Measurements from ENCODE around the gene GPC5.
"Not testable (repeated sequence)": the region's sequence is repeated elsewhere in the genome, so short reads cannot be mapped to it uniquely, and the experiment has no call there.

Gene GPC5

DNA sequence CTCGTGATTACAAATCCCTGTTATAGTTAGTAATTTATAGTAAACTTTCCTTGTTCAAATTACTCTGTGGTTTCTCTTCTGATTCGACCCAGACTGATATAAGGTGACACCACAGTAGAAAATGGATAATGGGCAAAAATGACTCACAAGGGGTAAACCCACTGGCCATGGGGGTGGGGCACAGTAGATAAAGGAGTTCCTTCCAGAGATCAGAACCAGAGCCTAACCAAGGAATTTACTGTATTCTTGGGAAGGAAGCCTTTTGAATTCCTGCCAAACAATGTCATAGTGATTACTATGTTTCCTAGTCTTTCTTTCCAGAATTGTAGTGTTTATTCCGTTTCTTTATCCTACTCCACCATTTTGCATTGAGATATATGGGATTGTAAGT is 29.0 kb upstream of the GPC5 start:
- DNase-seq (ENCODE audit: low spot score), result no peak

DNA sequence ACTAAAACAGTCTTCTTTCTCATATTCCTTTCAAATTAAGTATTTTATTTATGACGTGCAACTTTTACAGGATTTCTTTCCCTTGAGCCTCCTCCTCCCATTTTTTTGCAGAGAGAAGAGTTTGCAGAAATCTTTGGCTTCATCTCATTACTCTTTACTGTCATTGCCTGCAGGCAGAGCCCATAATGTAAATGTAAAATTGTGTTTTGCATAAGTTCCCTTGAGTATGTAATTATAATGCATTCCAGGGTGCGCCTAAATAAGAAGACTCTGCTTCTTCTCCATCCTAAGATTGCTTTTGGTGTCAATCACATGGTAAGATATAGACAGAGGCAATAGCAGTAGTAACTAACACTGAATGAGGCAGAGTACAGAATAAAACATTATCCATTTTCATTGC is 27.9 kb upstream of the GPC5 start:
- no peak for DNase-seq (ENCODE audit: low spot score)

DNA sequence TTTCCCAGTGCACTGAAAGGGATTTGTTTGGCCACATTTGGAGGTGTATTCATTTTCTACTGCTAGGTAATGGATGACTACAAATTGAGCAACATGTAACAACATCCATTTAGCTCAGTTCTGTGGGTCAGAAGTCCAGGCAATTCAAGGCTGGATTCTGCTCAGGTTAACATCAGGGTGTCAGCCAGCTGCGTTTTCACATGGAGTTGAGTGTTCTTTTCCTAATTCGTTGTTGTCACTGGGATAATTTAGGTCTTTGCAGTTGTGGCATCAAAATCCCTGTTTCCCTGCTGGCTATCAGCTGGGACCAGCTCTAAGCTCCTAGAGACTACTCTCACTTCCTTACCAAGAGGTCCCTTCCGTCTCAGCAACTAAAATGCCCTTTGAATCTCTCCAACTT is 25.5 kb upstream of the GPC5 start:
- no peak for DNase-seq (ENCODE audit: low spot score)

DNA sequence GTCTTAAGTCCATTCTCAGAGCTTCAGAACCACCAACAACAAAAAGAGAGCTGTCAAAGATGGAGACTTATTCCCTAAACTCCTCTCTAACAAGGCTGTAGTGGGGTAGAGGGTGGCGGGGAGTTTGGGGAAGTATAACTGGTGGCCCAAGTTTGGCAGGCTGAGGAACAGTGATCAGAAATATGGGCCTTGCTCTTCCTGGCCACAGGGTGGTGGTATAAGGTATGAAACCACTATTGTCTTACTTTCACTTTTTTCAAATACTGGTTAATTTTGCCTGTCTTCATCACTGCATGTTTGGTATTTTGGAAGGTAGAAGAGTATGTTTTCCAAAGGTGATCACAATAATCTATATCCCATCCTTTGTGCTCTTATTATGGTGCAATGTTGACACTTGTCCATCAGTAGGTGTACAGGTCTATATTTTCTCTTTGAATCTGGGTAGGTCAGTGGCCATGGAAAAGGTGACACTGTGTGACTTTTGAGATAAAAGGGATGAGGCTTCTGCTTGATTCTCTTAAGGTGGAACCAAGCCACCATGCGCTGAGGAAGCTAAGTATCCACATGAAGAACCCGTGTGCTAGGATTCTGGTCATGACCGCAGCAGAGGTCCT is 23.2 kb upstream of the GPC5 start:
- no peak for DNase-seq (ENCODE audit: low spot score)

DNA sequence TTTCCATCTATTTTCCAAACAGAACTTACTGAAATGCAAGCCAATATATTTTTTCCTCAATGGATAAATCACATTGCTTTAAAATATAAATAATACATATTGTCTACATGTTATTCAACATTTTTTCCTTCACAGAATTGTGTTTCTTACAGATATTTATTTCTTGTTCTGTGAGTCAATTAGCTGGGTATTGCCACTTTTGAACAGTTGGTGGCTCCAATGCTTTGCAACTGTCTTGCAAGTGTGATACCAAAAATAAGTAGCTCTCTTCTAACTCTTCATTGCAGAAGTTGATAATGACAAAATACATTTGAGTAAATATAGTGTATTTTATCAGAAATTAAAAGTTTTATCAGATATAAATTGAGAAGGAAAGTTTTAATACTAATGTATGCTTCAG is 17.1 kb upstream of the GPC5 start:
- DNase-seq (ENCODE audit: low spot score), result peak; percentile 52

DNA sequence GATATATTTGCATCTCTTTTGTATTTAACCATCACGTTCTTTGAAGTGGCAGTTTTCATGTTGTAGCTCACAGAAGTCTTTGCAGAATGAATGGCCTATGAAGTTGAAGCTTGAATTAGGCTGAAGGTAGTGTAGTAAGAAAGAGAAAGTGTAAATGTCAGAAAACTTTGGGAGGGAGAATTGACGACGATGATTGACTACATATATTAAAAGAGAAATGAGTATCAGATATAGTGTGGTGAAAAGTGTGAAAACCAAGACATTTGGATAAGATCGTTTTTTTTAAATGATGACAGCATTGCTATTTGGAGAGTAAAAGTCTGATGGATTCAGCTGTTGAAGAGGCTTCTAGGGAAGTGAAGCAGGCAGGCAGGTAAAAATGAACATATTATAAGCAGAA is 14.6 kb upstream of the GPC5 start:
- DNase-seq (ENCODE audit: low spot score), result no peak

DNA sequence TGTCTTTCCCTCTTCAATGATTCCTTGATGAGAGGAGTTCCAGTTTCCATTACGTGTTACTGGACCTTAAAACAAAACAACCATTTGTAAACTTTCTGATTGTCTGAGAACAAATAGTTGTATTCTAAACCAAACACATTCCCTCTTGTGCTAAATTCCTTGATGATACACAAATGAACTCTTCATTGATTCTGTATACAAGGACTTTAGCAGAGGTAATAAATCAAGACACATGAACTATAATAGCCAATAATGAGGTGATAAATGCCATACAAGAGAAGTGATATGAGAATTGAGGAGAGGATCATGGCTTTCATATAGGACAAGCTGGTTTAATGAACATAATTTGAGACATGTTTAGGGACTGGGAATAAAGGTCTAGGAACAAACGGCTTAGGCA is 13.5 kb upstream of the GPC5 start:
- no peak for DNase-seq (ENCODE audit: low spot score)

DNA sequence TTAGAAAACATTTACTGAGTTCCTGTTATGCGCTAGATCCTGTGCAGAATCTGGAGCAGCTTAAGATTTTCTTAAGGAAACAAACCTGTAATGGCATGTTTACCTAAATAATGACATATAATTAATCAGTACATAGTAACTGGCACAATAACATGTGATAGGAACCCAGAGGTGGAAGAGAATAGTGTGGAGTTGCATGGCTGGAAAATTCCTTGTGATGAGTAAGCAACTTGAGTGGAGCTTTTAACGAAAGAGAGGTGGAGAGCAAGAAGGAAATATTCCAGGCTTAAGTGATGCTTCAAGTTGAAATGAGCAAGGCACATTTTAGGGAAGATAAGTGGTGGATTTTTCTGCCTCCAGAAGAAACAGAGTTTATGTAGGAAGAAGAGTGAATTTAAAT is 9.2 kb upstream of the GPC5 start:
- DNase-seq (ENCODE audit: low spot score), result no peak

DNA sequence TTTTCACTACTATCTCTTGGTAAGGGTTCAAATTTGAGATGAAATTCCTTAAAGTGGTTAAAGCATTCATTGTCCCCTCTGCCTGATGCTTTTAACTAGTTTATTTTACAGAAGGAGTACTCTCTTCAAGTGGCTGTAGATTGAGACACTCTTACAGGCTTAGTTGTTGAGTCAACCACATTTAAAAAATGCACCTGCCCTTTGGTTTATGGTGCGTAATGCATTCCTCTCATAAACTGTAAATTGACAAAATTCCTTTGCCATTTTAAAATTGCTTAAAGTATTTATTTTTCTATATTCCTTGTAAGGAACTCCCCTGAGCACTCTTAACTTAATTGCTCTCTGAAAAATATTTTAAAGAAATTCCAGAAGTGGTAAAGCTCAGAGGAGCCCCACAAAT is 826 bp upstream of the GPC5 start:
- no peak for DNase-seq (ENCODE audit: low spot score)

DNA sequence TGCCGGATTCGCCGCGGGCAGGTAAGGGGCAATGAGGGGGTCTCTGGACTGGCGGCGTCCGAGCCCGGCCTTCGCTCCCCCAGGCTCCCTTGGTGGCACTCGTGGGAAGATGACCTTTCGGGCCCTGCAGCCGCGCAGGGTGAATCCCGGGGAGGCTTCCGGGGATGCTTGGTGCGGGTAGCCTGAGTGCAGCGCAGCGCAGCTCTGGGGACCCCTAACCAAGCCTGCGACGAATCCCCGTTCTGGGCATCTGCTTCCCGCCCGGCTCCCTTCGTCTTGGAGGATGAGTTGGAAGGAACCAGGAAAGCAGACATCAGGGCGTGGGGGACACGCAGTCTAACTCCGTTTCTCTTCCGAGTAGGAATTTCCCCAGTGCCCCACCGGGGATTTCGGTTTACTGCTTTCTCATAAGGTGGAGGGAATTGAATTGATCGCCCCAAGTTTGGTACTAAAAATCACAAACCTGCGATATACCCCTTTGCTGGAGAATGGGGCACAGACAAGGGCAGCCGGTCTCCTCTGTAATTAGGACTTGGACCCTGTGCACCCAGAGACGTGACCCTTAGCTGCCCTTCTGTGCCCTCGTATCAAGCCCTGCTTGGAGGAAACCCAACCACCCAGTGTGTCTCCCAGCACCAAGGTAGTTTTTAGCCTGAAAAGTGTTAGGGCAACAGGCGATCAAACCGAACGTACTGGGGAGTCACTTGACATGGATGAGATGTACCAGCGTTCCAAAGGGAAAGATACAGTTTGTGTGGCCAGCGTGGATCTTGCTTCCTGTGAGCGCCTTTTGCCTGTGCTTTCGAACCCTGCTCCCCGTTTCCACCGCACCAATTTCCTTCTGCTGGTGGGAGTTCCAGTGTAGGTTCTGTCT is 1.0 kb downstream of the GPC5 start:
- peak; percentile 16 for DNase-seq (ENCODE audit: low spot score)

DNA sequence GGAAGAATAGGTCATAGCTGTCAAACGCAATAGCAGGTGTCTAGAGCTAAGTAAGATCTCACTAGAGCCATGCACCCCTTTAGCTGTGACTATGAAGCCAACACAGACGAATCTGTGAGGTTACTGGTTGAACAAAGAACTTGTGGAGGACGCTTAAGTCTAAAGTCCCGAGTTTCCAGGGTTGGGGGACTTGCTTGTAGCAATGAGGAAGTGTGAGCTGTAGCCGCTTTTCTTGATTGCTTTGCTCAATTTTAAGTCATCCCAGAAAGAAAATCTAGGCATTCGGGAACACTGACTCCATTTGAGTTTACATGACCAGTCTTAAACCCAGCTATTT is 1.6 kb downstream of the GPC5 start:
- DNase-seq (ENCODE audit: low spot score), result peak; percentile 15

DNA sequence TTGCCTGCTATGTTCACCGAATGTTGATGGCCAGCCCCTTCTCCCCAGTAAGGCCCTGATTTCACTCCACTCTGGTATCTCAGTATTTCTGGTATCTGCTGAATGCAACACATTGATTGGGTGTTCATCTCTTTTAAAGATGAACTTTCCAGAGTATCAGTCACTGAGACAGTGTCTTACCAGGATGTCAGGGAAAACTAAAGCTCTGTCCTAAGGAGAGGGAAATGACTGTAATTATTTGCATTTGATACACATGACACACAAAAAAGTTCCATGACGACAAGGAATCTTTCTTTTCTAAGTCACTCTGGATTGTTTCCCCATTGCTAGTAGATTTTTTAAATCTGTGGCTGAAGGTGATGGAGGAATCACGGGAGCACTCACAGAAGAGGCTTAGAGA is 2.2 kb downstream of the GPC5 start:
- DNase-seq (ENCODE audit: low spot score), result no peak

DNA sequence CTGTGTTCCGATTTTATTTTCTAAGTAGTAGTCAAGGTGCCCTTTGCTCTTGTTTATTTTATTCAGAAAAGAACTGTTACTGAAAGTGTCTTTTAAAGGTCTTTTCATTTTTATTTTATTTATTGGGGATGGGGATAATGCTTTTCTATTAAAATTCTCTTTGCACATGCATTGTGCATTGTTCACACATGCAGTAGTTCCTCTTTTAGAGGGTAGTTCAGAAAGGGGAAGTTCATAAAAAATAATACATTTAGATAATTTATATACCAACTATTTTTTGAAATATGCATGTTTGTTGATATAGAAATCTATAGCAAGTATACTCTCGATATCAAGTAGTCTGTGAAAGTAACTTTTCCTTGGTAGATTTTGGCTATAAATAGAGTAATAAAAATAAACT is 3.5 kb downstream of the GPC5 start:
- no peak for DNase-seq (ENCODE audit: low spot score)

DNA sequence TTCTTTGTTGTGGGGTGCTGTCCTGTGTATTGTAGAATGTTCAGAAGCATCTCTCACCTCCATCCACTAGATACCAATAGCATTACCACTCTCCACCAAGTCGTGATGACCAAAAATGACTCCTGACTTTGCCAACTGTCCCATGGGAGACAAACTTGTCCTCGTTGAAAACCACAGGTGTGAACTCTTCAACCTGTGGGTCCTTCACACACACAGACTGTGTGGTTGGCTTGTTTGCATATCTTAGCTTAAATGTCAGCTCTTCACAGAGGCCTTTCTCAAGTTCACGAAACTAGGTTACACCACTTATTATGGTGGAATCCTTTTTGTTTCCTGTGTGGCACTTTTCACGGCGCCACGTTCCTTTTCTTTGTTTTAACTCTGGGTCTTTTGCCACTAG is 6.8 kb downstream of the GPC5 start:
- DNase-seq (ENCODE audit: low spot score), result no peak

DNA sequence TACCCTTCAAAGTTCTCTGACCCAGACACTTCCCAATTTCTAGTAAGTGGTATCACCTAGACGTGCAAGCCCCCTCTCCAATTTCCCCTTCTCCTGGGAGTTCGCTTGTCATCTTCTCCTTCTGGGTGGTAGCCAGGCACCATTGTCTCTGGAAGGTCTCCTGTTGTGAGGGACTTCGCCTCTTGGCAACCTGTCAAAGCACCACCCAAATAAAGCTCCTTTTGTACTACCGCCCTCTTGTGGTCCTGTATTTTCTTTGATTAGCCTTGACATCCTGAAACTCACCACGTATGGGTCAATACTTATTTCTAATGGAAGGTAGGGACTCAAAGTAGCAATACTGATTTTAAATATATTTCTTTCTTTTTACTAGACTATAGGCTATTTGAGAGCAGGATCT is 8.2 kb downstream of the GPC5 start:
- peak; percentile 14 for DNase-seq (ENCODE audit: low spot score)

DNA sequence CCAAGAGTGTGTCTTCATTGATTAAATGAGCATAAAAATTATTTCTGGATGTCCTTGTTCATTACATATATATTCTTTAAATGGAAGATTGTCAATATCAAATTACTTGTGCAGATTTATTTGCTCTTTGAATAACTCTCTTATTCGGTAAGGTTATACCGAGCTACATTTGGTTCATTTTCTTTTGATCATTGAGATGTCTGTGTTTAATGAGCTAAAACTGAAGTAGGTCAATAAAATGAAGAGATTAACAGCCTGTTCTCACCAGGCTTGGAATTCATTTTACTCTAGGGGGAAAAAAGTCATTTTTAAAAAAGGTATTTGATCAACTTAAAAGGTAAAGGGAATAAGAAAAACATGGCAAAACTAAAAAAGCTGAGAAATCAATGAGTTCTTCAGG is 10.6 kb downstream of the GPC5 start:
- no peak for DNase-seq (ENCODE audit: low spot score)

DNA sequence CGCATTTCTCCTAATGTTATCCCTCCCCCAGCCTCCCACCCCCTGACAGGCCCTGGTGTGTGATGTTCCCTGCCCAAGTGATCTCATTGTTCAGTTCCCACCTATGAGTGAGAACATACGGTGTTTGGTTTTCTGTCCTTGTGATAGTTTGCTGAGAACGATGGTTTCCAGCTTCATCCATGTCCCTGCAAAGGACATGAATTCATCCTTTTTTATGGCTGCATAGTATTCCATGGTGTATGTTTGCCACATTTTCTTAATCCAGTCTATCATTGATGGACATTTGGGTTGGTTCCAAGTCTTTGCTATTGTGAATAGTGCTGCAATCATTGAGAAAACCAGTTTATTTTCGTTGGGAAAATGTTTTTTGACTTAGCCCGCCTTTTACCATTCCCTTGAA is 18.2 kb downstream of the GPC5 start:
- DNase-seq (ENCODE audit: low spot score), result not testable (repeated sequence)

DNA sequence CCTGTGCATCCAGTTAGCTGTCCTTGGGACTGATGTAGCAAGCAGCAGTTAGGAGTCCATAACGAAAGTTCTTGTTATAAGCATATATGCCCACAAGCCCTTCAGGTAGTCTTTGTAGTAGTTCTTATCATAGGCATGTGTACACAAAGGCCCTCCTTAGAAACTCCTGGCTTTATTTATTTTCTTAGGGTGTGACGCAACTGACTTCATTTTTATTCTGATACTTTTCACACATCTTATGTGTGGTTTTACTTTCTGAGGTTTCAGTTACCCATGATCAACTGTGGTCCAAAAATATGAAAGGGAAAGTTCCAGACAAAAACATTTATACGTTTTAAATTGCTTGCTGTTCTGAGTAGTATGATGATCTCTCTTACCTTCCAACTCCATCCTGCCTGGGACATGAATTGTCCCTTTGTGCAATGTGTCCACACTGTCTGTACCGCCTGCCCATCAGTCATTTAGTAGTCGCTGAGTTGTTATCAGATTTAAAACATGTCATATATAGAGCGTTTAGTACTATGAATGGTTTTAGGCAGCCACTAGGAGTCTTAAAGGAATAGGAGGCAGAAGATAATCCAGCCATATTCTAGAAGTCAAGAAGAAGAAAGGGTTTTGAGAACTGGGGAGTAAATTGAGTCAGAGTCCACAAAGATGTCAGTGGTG is 19.4 kb downstream of the GPC5 start:
- no peak for DNase-seq (ENCODE audit: low spot score)

DNA sequence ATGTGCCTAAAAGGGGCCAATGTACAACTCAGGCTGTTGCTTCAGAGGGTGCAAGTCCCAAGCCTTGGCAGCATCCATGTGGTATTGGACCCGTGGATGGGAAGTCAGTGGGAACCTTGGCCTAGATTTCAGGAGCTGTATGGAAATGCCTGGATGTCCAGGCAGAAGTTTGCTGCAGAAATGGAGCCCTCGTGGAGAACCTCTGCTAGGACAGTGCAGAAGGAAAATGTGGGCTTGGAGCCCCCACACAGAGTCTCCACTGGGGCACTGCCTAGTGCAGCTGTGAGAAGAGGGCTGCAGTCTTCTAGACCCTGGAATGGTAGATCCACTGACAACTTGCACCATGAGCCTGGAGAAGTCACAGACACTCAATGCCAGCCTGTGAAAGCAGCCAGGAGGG is 28.5 kb downstream of the GPC5 start:
- no peak for DNase-seq (ENCODE audit: low spot score)

DNA sequence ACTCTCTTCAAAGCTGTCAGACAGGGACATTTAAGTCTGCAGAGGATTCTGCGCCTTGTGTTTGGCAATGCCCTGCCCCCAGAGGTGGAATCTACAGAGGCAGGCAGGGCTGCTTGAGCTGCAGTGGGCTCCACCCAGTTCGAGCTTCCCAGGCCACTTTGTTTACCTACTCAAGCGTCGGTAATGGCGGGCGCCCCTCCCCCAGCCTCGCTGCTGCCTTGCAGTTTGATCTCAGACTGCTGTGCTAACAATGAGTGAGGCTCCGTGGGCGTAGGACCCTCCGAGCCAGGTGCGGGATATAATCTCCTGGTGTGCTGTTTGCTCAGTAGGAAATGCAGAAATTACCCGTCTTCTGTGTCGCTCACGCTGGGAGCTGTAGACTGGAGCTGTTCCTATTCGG is 40.3 kb downstream of the GPC5 start:
- not testable (repeated sequence) for DNase-seq (ENCODE audit: low spot score)

DNA sequence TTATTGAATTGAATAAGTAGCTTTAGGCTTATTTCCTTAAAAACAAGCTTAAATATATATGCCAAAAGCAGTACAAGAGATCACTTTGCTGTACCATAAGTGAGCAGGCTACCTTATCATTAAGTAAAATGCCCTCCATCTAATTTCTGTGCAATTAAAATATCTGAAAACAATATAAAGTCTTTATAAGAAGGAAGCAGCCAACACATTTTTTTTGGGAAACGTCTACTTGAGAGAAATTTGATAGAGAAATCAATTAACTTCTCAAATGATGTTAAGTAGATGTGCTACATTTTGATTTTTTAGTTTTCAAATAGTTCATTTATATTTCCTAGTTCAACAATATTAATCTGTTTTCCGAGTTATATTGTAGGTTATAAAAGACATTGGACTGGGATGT is 52.5 kb downstream of the GPC5 start:
- DNase-seq (ENCODE audit: low spot score), result no peak

DNA sequence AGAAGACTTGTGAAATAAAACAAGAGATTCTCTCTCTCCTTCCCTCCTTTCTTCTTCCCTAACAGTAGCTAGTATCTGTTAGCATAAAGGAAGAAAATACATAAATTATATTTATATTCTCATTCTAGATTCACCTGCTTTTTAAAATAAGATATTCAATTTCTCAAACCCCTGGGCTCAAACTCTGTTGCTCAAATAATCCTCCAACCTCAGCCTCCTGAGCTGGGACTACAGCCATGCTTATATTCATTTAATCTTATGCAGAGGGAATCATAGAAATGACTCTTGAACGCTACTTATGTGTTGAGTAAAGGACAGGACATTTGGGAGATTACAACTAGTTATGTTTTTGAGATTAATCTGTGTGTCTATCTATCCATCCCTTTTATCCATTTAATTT is 56.2 kb downstream of the GPC5 start:
- DNase-seq (ENCODE audit: low spot score), result no peak

DNA sequence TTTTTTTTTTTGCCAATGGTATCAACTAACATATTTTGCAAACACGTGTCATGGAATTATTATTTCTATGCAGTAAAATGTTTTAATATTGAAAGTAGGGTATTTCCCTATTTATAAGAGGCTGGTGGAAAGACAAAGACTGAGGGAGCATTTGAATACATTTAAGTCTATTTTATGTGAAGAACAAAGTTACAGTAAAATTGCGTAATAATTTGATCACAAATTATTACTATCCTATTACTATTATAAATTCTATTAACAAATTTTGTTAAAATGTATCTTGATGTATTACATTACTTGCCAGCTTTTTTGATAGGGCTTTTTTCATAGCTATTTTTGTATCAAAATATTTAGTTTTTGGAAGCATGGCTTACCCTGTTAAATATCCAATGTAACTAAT is 58.4 kb downstream of the GPC5 start:
- DNase-seq (ENCODE audit: low spot score), result no peak

DNA sequence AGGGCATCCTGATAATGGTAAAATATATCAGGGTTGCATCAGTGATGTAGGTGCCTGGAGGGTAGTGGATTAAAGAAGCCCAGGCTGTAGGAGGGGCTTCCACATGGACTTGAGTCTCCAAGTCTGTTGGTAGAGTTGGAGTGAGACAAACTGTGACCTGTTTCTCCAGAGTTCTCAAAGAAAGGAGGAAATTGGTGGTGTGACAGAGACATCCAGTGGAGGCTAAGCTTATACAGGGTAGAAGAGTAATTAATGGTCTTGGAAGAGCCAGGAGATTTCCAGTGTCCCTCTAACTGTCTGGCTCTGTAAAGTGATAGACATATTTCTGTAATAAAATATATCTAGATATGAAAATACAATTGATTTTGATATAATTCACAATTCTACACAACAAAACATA is 61.1 kb downstream of the GPC5 start:
- DNase-seq (ENCODE audit: low spot score), result no peak

All from putamen (tissue), 1 donor.